Sigmoid colon (tissue), 7 donors: ENCODE results near the gene LEMD1. TPM values are rescaled to one million over a fixed set of nuclear protein-coding genes. Genes with fewer than 3 reads are reported as not detected.

Source experiments
- DNase-seq: peaks from one replicate; pipeline ENCODE4 v3.0.0-alpha.2; 2019
- H3K27ac ChIP-seq, 4 donors: fragments of 200-600 bp; sonication (generic); one replicate each; pipeline ENCODE4 v1.5.1; 2016 to 2019; ENCODE audit warnings: mild to moderate bottlenecking in 1 of 4
- H3K27me3 ChIP-seq, 3 donors: fragments of 200-600 bp; sonication (generic); one replicate each; pipeline ENCODE4 v1.5.1; 2019; ENCODE audit warnings: mild to moderate bottlenecking in 1 of 3
- H3K36me3 ChIP-seq, 4 donors: fragments of 200-600 bp; sonication (generic); one replicate each; pipeline ENCODE4 v1.5.1; 2016 to 2019
- H3K4me1 ChIP-seq, 4 donors: fragments of 200-600 bp; sonication (generic); one replicate each; pipeline ENCODE4 v1.5.1; 2017 to 2019
- H3K4me3 ChIP-seq, 4 donors: fragments of 200-600 bp; sonication (generic); one replicate each; pipeline ENCODE4 v1.5.1; 2017 to 2019; ENCODE audit warnings: mild to moderate bottlenecking in 2 of 4, moderate library complexity in 1 of 4
- H3K9me3 ChIP-seq, 4 donors: fragments of 200-600 bp in 3 of 4; sonication (generic) in 3 of 4; one replicate each; pipeline versions ENCODE4 v1.5.1 to v1.6.1; 2013 to 2019
- EP300 ChIP-seq, 4 donors: sonication (generic); formaldehyde crosslinking; IDR thresholded peaks; one replicate each; pipeline ENCODE4 v1.6.1; 2017; ENCODE audit warnings: antibody characterized with exemption in 4 of 4
- POLR2A ChIP-seq, 2 donors: fragments of 450-650 bp; IDR thresholded peaks; one replicate each; pipeline ENCODE4 v1.6.1; 2016; ENCODE audit warnings: antibody characterized with exemption in 2 of 2, mild to moderate bottlenecking in 2 of 2, moderate library complexity in 2 of 2
- POLR2AphosphoS5 ChIP-seq, 4 donors: sonication (generic); formaldehyde crosslinking; IDR thresholded peaks; one replicate each; pipeline ENCODE4 v1.6.1; 2017; ENCODE audit warnings: antibody characterized with exemption in 4 of 4
- WGBS, 2 donors: extraction: QIAGEN DNeasy Blood & Tissue Kit; methylation state at CpG; one replicate each; pipeline ENCODE4 v1.1.7; 2013; 5-methylcytosine and 5-hydroxymethylcytosine counted together
- intact Hi-C: fragments of 100-400 bp; cut with DNase I; formaldehyde crosslinking; loops from one replicate; pipeline ENCODE4 v1.15.1; 2023
- polyA plus RNA-seq, 3 donors: library from polyadenylated mRNA; stranded (reverse); fragments of 200-250 nt; gene quantifications; one replicate each; pipeline ENCODE4 v1.2.3, GENCODE V29; 2013
- total RNA-seq, 4 donors: library from RNA; depleted of rRNA; stranded (reverse); fragments of >200 nt; gene quantifications; one replicate each; pipeline ENCODE4 v1.1.0, GENCODE V29; 2016
- TF ChIP-seq, protein P1 (sequence below), 4 experiments: fragments of 450-650 bp in 3 of 4; fragments of 200-600 bp in 1 of 4; IDR thresholded peaks; one replicate each; pipeline ENCODE4 v1.5.1; 2016 to 2019; ENCODE audit warnings: antibody characterized with exemption in 4 of 4, mild to moderate bottlenecking in 3 of 4, moderate library complexity in 2 of 4
- donor health status: healthy with polysubstance abuse.
- donor health status: Bipolar disorder and iron deficiency.
- donor health status: healthy.

LEMD1 gene
- total and polyA plus RNA-seq, 7 donors: 0.34 TPM; not detected in 6

DNA sequence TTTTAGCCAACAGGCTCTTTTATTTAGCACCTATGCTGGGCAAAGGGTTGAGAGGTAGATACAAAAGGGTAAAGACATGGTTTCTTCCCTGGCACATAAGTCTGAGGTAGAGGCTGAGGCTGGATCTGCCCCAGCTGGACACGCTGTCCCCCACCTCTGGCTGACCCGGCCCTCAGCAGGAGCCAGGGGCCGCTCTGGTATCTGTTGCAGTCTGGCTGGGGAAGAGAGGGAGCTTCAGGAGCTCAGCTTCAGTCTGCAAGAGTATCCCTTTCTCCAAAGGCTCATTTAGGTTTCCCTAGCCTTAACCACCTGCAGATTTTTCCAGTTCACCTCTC, 19.8 kb upstream of the LEMD1 start:
- WGBS, 2 donors: 83 to 91% methylated on average over 3 of the region's 3 CpGs
- H3K4me1 ChIP-seq: peaks cover 0 to 33% (median 24%) of the 10 kb centered on the region in 4 donors
- H3K9me3 ChIP-seq: no peaks in the 10 kb centered on the region
- intact Hi-C loops: loop anchor here (5.0 kb wide), 1 partner anchor 46 kb away; no protein-coding TSS in a partner anchor
- H3K27ac ChIP-seq: peak overlapping the region in 2 of 4 donors; percentile 5 to 54
- peaks cover 0 to 5% (median 0%) of the 10 kb centered on the region in 3 donors for H3K27me3 ChIP-seq
- H3K4me3 ChIP-seq: no peak overlapping the region
- TF ChIP-seq EP300 (IDR thresholded peaks at IDR 0.05) (no peak), POLR2AphosphoS5 (IDR thresholded peaks at IDR 0.05) (no peak), POLR2A (IDR thresholded peaks at IDR 0.05) (no peak)
- TF ChIP-seq, protein P1, sequence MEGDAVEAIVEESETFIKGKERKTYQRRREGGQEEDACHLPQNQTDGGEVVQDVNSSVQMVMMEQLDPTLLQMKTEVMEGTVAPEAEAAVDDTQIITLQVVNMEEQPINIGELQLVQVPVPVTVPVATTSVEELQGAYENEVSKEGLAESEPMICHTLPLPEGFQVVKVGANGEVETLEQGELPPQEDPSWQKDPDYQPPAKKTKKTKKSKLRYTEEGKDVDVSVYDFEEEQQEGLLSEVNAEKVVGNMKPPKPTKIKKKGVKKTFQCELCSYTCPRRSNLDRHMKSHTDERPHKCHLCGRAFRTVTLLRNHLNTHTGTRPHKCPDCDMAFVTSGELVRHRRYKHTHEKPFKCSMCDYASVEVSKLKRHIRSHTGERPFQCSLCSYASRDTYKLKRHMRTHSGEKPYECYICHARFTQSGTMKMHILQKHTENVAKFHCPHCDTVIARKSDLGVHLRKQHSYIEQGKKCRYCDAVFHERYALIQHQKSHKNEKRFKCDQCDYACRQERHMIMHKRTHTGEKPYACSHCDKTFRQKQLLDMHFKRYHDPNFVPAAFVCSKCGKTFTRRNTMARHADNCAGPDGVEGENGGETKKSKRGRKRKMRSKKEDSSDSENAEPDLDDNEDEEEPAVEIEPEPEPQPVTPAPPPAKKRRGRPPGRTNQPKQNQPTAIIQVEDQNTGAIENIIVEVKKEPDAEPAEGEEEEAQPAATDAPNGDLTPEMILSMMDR (IDR thresholded peaks at IDR 0.05): no peak
- DNase-seq: no peak
- H3K36me3 ChIP-seq: no peaks in the 10 kb centered on the region

DNA sequence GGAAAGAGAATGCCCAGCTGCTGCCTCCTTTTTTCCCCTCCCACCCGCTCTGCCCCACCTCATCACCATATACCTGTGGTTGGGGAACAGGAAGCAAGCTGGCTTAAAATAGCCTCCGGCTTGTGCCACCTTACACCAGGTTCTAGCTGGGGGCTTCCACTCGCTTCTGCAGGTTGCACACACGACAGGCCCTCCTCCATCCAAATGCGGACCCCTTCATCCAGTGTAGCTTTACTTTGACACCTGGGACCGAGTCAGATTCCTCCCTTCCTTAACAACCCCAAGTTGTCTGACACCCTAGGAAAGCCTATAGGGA, 19.4 kb upstream of the LEMD1 start:
- H3K4me3 ChIP-seq: no peak overlapping the region
- no peaks in the 10 kb centered on the region for H3K36me3 ChIP-seq
- no peak for TF ChIP-seq POLR2AphosphoS5 (IDR thresholded peaks at IDR 0.05)
- TF ChIP-seq POLR2A (IDR thresholded peaks at IDR 0.05): no peak
- TF ChIP-seq, protein P1 (IDR thresholded peaks at IDR 0.05): no peak
- no peak for TF ChIP-seq EP300 (IDR thresholded peaks at IDR 0.05)
- DNase-seq: no peak
- peaks cover 0 to 9% (median 0%) of the 10 kb centered on the region in 3 donors for H3K27me3 ChIP-seq
- peaks cover 0 to 33% (median 24%) of the 10 kb centered on the region in 4 donors for H3K4me1 ChIP-seq
- no peaks in the 10 kb centered on the region for H3K9me3 ChIP-seq
- WGBS, 2 donors: 18 to 27% methylated on average over 6 of the region's 6 CpGs
- H3K27ac ChIP-seq: peak overlapping the region in 2 of 4 donors; percentile 5 to 54
- intact Hi-C loops: loop anchor here (5.0 kb wide), 1 partner anchor 46 kb away; no protein-coding TSS in a partner anchor

- peak; percentile 73 for DNase-seq
- peaks cover 0 to 33% (median 24%) of the 10 kb centered on the region in 4 donors for H3K4me1 ChIP-seq
- H3K36me3 ChIP-seq: no peaks in the 10 kb centered on the region
- TF ChIP-seq POLR2A (IDR thresholded peaks at IDR 0.05) (no peak), POLR2AphosphoS5 (IDR thresholded peaks at IDR 0.05) (peak in 1 of 4 donors; percentile 11)
- peaks cover 0 to 15% (median 0%) of the 10 kb centered on the region in 3 donors for H3K27me3 ChIP-seq
- H3K4me3 ChIP-seq: no peak overlapping the region
- WGBS, 2 donors: 27 to 29% methylated on average over 15 of the region's 15 CpGs
- H3K9me3 ChIP-seq: no peaks in the 10 kb centered on the region
- intact Hi-C loops: loop anchor here (5.0 kb wide), 1 partner anchor 47 kb away; no protein-coding TSS in a partner anchor
- H3K27ac ChIP-seq: peak overlapping the region in 3 of 4 donors; percentile 5 to 54 (median 27)
These were observed 18.8 kb upstream of the LEMD1 start for GRCh38 chr1:205440476-205441317.

DNA sequence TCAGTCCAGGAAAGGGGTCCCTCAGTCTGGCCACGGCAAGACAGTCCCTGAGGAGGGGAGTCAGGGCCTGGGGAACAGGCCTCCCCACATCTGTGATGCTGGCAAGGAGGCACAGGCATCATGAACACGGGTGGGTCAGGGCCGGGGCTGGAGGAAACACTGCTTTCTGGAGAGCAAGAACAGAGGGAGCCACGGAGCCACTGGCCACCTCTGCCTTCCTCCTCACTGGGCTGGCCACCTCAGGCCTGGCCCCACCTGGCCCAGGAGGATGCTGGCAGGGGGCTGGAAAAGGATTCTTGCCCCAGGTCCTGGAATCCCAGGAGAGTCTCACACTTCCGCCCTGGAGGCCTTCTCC, 18.2 kb upstream of the LEMD1 start:
- DNase-seq: no peak
- no peaks in the 10 kb centered on the region for H3K9me3 ChIP-seq
- intact Hi-C loops: loop anchor here (5.0 kb wide), 1 partner anchor 47 kb away; no protein-coding TSS in a partner anchor
- no peaks in the 10 kb centered on the region for H3K36me3 ChIP-seq
- 72 to 78% methylated on average over 5 of the region's 5 CpGs for WGBS, 2 donors
- no peak overlapping the region for H3K4me3 ChIP-seq
- peaks cover 0 to 27% (median 22%) of the 10 kb centered on the region in 4 donors for H3K4me1 ChIP-seq
- H3K27ac ChIP-seq: peak overlapping the region in 1 of 4 donors; percentile 54
- TF ChIP-seq EP300 (IDR thresholded peaks at IDR 0.05) (no peak), POLR2A (IDR thresholded peaks at IDR 0.05) (no peak), POLR2AphosphoS5 (IDR thresholded peaks at IDR 0.05) (no peak)
- TF ChIP-seq, protein P1 (IDR thresholded peaks at IDR 0.05): no peak
- peaks cover 0 to 20% (median 0%) of the 10 kb centered on the region in 3 donors for H3K27me3 ChIP-seq
